ENCODE measurements around the gene SLC5A4. TPM values are rescaled to one million over a fixed set of nuclear protein-coding genes. Genes with fewer than 3 reads are reported as not detected.

SLC5A4 gene
- polyA plus RNA-seq, 1 donor, result 2.6 TPM

DNA sequence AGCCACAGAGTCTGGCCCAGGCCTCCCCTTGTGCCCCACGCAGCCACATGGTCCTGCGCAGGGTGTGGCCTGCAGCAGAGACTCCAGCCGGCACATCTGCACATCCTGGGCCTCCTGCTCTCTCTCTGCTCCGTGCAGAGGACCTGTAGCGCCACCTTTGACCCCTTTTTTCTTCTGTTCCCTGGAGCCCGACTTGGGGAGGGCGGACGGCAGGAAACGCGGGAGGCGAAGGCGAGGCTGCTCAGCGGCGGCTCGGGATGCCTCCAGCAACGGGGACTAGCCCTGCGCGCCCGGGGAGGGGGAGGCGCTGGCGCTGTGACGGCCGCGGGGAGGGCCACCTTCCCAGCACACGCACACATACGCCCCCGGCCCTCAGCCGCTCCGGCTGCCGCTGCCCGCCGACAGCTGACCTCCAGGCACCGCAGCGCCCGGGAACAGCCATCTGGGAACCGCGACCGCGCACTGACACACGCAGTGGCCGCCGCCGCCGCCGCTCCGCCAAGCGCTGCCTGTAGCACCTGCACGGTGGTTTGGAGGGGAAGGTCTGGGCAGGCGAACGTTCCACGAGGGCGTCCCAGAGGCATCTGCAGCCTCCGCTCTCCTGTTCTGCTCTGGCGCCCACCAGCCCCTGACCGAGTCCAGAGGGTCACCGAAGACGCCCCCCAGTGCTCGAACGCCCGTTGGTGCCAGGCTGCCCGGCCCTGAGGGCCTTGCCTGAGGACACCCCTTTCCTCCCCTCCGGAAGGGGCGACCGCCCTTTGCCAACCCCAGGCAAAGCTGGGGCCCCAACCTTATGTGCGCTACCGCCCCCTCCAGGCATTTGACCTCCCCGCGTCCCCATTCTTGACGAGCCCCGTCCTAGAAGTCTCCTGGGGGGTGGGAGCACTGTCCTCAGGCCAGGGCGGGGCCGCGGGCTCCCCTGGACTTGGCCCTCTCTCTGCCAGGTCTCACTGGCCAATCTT lies 79.2 kb downstream of the SLC5A4 start:
- Histone ChIP-seq H3K4me3 (ENCODE audit: low read length) (no peak overlapping the region), H3K36me3 (ENCODE audit: control insufficient read depth, insufficient read depth, low read length) (no peaks in the 10 kb centered on the region), H3K27ac (ENCODE audit: low read length) (no peak overlapping the region), H3K4me1 (ENCODE audit: control insufficient read depth, insufficient read depth, low read length) (no peaks in the 10 kb centered on the region), H3K9me3 (ENCODE audit: control insufficient read depth, low read depth, low read length) (no peaks in the 10 kb centered on the region), H3K27me3 (ENCODE audit: control insufficient read depth, insufficient read depth, low read length) (peaks cover 49% of the 10 kb centered on the region)
- WGBS (ENCODE audit: insufficient coverage, low lambda C conversion rate), result no CpG with 5 or more reads among the region's 73 CpGs
- peak in 1 of 2 donors; percentile 12 for DNase-seq

DNA sequence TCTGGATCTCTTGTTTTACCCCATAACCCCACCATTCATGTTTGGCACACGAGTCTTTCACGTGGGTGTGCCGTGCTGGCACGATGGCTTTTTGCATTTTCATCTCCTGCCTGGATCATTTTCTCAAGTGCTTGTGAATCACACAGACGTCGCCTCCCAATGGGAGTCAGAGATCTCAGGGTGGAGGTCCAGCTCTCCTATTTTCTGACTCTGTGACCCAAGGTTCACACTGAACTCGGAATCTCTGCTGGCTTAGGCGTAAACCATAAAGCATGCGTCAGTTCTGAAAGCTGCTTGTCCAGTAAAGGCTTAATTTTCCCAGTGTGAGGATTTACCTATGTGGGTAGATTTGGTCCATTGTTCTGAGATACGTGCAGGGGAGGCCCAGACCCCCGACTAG lies 80.0 kb downstream of the SLC5A4 start:
- Histone ChIP-seq H3K27me3 (ENCODE audit: control insufficient read depth, insufficient read depth, low read length) (peaks cover 44% of the 10 kb centered on the region), H3K27ac (ENCODE audit: low read length) (no peak overlapping the region), H3K36me3 (ENCODE audit: control insufficient read depth, insufficient read depth, low read length) (no peaks in the 10 kb centered on the region), H3K9me3 (ENCODE audit: control insufficient read depth, low read depth, low read length) (no peaks in the 10 kb centered on the region), H3K4me3 (ENCODE audit: low read length) (no peak overlapping the region), H3K4me1 (ENCODE audit: control insufficient read depth, insufficient read depth, low read length) (no peaks in the 10 kb centered on the region)
- no peak for DNase-seq
- WGBS (ENCODE audit: insufficient coverage, low lambda C conversion rate), result no CpG with 5 or more reads among the region's 11 CpGs

Other genes starting within 250 kb of the SLC5A4 start
- 166 TPM for gene SLC5A1, start 212.1 kb downstream of the SLC5A4 start, polyA plus RNA-seq
- 0.21 TPM for gene C22orf42, start 96.0 kb downstream of the SLC5A4 start, polyA plus RNA-seq
- 0.21 TPM for gene RFPL2, start 50.3 kb downstream of the SLC5A4 start, polyA plus RNA-seq
- gene RFPL3, start 102.5 kb upstream of the SLC5A4 start, polyA plus RNA-seq, result 0.04 TPM
- 80.0 TPM for gene RTCB, start 156.9 kb upstream of the SLC5A4 start, polyA plus RNA-seq
- not detected for gene BPIFC, start 209.1 kb upstream of the SLC5A4 start, polyA plus RNA-seq
- gene FBXO7, start 219.5 kb upstream of the SLC5A4 start, polyA plus RNA-seq, result 99.4 TPM

Data from large intestine (tissue), 3 donors.